ENCODE measurements around the gene HOMEZ. TPM values are rescaled to one million over a fixed set of nuclear protein-coding genes. Genes with fewer than 3 reads are reported as not detected.

HOMEZ gene
- total RNA-seq, 1 experiment from 2014 or later: 18.2 TPM

DNA sequence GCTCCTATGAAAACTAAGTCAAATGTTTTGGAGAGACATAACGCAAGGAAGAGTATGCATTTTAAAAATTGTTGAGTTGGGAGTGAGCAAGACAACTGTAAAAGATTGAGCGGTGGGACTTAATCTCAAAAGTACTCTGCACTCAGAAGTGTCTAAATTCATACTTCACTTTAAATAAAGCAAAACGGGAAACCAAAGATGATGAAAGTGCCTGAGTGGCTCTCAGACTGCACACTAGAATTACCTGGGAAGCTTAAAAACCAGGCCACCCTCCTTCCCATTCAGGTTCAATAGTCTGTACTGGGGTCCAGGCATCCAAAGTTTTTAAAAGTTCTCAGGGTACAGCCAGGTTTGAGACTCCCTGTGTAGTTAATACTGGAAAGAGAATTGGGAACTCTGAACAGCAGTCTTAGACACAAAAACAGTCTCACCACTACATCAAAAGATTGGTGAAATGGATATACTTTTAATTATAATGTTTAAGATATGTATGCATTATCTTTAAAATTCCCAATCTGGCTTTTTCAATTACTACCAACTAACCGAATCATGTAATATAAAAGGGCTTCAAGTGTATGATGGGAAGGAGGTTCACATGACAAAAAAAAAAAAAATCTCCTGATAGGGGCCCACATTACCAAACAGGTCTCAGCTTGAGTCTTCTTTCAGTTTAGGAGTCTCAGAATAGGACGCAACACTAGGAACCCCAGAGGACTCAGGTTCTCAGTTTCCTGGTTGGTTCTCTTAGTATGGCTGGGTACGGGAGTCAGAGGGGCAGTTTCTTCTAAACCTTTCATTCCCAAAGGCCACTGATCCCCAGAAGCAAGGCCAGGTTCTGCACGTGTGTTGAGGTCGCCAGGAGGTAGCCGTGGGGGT, 1.0 kb downstream of the HOMEZ start:
- Histone ChIP-seq H3K4me2 (ENCODE audit: low read length) (peak overlapping the region; percentile 92), H3K36me3 (ENCODE audit: control insufficient read depth in 1 of 2, insufficient read depth in 2 of 2, low read length in 2 of 2) (no peaks in the 10 kb centered on the region; a peak in 1 of 4 replicates), H3K79me2 (ENCODE audit: insufficient read depth, low read length) (peaks cover 20% of the 10 kb centered on the region), H4K20me1 (ENCODE audit: insufficient read depth) (no peaks in the 10 kb centered on the region), H3K4me1 (ENCODE audit: control insufficient read depth in 1 of 2, insufficient read depth in 2 of 2, low read length in 2 of 2) (peaks cover 10 to 20% of the 10 kb centered on the region in 2 experiments), H3K9me2 (ENCODE audit: insufficient read depth) (no peaks in the 10 kb centered on the region), H2AFZ (ENCODE audit: low read depth, low read length, poor library complexity, severe bottlenecking) (no peak overlapping the region), H3K27ac (ENCODE audit: low read depth, low read length) (peak overlapping the region; percentile 64), H3K9ac (ENCODE audit: low read length) (peak overlapping the region; percentile 96), H3K9me3 (ENCODE audit: control insufficient read depth in 1 of 2, insufficient read depth in 1 of 2, low read depth in 1 of 2, low read length in 2 of 2) (no peaks in the 10 kb centered on the region), H3K27me3 (ENCODE audit: insufficient read depth, low read length) (no peaks in the 10 kb centered on the region), H3K4me3 (replicated peaks in 1 of 2; ENCODE audit: low read depth in 1 of 2, low read length in 2 of 2) (peak overlapping the region; percentile 74 to 96)
- POLR2A ChIA-PET: interaction anchor here (1.3 kb wide), 1 partner anchor 36 kb away, joined by 6 read pairs; the partner anchor contains the start of gene PABPN1
- ATAC-seq (no peak), DNase-seq (ENCODE audit: low read depth, low spot score) (no peak)
- intact Hi-C loops (cut with micrococcal nuclease): no loop called here
- TF ChIP-seq MAX (IDR thresholded peaks at IDR 0.05) (peak; percentile 43; the same call in 1 of the 2 replicates), CTCF (IDR thresholded peaks at IDR 0.05 in 2 of 3, conservative IDR thresholded peaks at IDR 0.05 in 1 of 3; ENCODE audit: borderline replicate concordance in 1 of 3, insufficient read depth in 1 of 3, low read depth in 2 of 3, low read length in 2 of 3) (no peak), RAD21 (IDR thresholded peaks at IDR 0.05; ENCODE audit: low read depth) (no peak), EGR1 (IDR thresholded peaks at IDR 0.05; ENCODE audit: low read depth) (no peak), POLR2AphosphoS5 (IDR thresholded peaks at IDR 0.05; ENCODE audit: low read depth, low read length) (no peak)
- TF ChIP-seq, protein P1, sequence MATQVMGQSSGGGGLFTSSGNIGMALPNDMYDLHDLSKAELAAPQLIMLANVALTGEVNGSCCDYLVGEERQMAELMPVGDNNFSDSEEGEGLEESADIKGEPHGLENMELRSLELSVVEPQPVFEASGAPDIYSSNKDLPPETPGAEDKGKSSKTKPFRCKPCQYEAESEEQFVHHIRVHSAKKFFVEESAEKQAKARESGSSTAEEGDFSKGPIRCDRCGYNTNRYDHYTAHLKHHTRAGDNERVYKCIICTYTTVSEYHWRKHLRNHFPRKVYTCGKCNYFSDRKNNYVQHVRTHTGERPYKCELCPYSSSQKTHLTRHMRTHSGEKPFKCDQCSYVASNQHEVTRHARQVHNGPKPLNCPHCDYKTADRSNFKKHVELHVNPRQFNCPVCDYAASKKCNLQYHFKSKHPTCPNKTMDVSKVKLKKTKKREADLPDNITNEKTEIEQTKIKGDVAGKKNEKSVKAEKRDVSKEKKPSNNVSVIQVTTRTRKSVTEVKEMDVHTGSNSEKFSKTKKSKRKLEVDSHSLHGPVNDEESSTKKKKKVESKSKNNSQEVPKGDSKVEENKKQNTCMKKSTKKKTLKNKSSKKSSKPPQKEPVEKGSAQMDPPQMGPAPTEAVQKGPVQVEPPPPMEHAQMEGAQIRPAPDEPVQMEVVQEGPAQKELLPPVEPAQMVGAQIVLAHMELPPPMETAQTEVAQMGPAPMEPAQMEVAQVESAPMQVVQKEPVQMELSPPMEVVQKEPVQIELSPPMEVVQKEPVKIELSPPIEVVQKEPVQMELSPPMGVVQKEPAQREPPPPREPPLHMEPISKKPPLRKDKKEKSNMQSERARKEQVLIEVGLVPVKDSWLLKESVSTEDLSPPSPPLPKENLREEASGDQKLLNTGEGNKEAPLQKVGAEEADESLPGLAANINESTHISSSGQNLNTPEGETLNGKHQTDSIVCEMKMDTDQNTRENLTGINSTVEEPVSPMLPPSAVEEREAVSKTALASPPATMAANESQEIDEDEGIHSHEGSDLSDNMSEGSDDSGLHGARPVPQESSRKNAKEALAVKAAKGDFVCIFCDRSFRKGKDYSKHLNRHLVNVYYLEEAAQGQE (IDR thresholded peaks at IDR 0.05; ENCODE audit: low read depth): no peak
- RAD21 ChIA-PET (ENCODE audit: low non-redundant PET in 1 of 2, low total read pairs in 2 of 2, uncharacterized antibody in 2 of 2, unreplicated experiment in 2 of 2): no interaction called here
- BruUV-seq (replicated peaks): TSS peak; percentile 56
- CTCF ChIA-PET: interaction anchor here (1.4 to 4.7 kb wide), 3 partner anchors 16 to 216 kb away, joined by 3 to 27 read pairs (median 9); no protein-coding TSS in a partner anchor

Data from HCT116 (cell line).